OCI-LY7 (cell line): ENCODE data around the gene FUCA1. TPM values are rescaled to one million over a fixed set of nuclear protein-coding genes. Genes with fewer than 3 reads are reported as not detected.
"Not testable (repeated sequence)": the region's sequence is repeated elsewhere in the genome, so short reads cannot be mapped to it uniquely, and the experiment has no call there.

Source experiments
- BruUV-seq: library from RNA; stranded (reverse); fragments of 400-500 nt; replicated peaks from 2 replicates; lab custom pipeline; 2021; lab: Mats Ljungman, UMichigan
- CTCF ChIA-PET: fragments of 300-600 bp; sonication (Branson Sonifier 250); formaldehyde crosslinking; loops from one replicate; lab custom pipeline; 2022; ENCODE audit warnings: antibody characterized with exemption; ENCODE audit not compliant: unreplicated experiment; lab: Charles Lee
- POLR2A ChIA-PET: fragments of 300-600 bp; sonication (Branson Sonifier 250); formaldehyde crosslinking; loops from one replicate; lab custom pipeline; 2022; ENCODE audit warnings: antibody characterized with exemption; lab: Charles Lee
- DNase-seq: peaks from one replicate; pipeline ENCODE4 v3.0.0-alpha.2; 2015; ENCODE audit warnings: low spot score
- H2AFZ ChIP-seq: fragments of 200-600 bp; sonication (generic), shearing (Covaris generic); 2 replicates; pipeline ENCODE4 v1.6.1; 2014; ENCODE audit warnings: mild to moderate bottlenecking, antibody characterized with exemption, low read length, moderate library complexity
- H3K27ac ChIP-seq: fragments of 200-600 bp; sonication (generic); 2 replicates; pipeline ENCODE4 v1.5.1; 2014; ENCODE audit warnings: mixed run types, low read depth, mild to moderate bottlenecking, moderate library complexity, low read length, inconsistent platforms; ENCODE audit not compliant: poor library complexity, severe bottlenecking
- H3K36me3 ChIP-seq: fragments of 200-600 bp; sonication (generic); 2 replicates; pipeline ENCODE4 v1.6.1; 2014; ENCODE audit warnings: mild to moderate bottlenecking, antibody characterized with exemption, low read length, moderate library complexity, mixed read lengths; ENCODE audit not compliant: insufficient read depth
- H3K4me1 ChIP-seq: fragments of 200-600 bp; sonication (generic); 2 replicates; pipeline ENCODE4 v1.5.1; 2014; ENCODE audit warnings: mild to moderate bottlenecking, low read length; ENCODE audit not compliant: insufficient read depth, poor library complexity, severe bottlenecking
- H3K4me2 ChIP-seq: fragments of 200-600 bp; sonication (generic); 2 replicates; pipeline ENCODE4 v1.6.1; 2014; ENCODE audit warnings: mild to moderate bottlenecking, low read length
- H3K4me3 ChIP-seq: fragments of 200-600 bp; sonication (generic); 2 replicates; pipeline ENCODE4 v1.5.1; 2014; ENCODE audit warnings: mild to moderate bottlenecking, low read depth, low read length; ENCODE audit not compliant: poor library complexity, severe bottlenecking
- H3K79me2 ChIP-seq: fragments of 200-600 bp; sonication (generic); 2 replicates; pipeline ENCODE4 v1.6.1; 2016; ENCODE audit warnings: low read depth, mild to moderate bottlenecking, low read length, moderate library complexity, mixed read lengths; ENCODE audit not compliant: insufficient read depth
- H3K9me2 ChIP-seq: fragments of 200-600 bp; sonication (generic); 2 replicates; pipeline ENCODE4 v1.6.1; 2016; ENCODE audit warnings: mild to moderate bottlenecking, low read length, mixed read lengths; ENCODE audit not compliant: insufficient read depth
- H3K9me3 ChIP-seq: fragments of 200-600 bp; sonication (generic); 2 replicates; pipeline ENCODE4 v1.6.1; 2014; ENCODE audit warnings: mild to moderate bottlenecking, mixed run types, low read length, mixed read lengths
- H4K20me1 ChIP-seq: fragments of 200-600 bp; sonication (generic); 2 replicates; pipeline ENCODE4 v1.6.1; 2014; ENCODE audit warnings: mild to moderate bottlenecking, antibody characterized with exemption, low read length, moderate library complexity, mixed read lengths; ENCODE audit not compliant: insufficient read depth
- CTCF ChIP-seq: fragments of 200-600 bp; sonication (generic); conservative IDR thresholded peaks from 2 replicates; pipeline ENCODE4 v1.5.1; 2014; ENCODE audit warnings: mild to moderate bottlenecking, antibody characterized with exemption, low read length, moderate library complexity, mixed read lengths
- EZH2phosphoT487 ChIP-seq: fragments of 200-600 bp; sonication (generic); IDR thresholded peaks from 2 replicates; pipeline ENCODE4 v1.6.1; 2018; ENCODE audit warnings: low read depth, borderline replicate concordance, mild to moderate bottlenecking, mixed run types, antibody characterized with exemption, low read length, moderate library complexity, mixed read lengths
- intact Hi-C: fragments of 100-400 bp; cut with micrococcal nuclease; formaldehyde crosslinking; loops from one replicate; pipeline ENCODE4 v1.10.0; 2022; ENCODE audit not compliant: unreplicated experiment
- total RNA-seq, 2 experiments: library from RNA; depleted of rRNA in 1 of 2; stranded (reverse); fragments of >200 nt in 1 of 2; shearing (Covaris generic) in 1 of 2; gene quantifications; 2 replicates each; pipeline ENCODE4 v1.2.3, GENCODE V29; 2014 to 2022

The FUCA1 gene
- total RNA-seq, 2 experiments from 2014 or later: 9.1 to 9.9 TPM

- H3K27ac ChIP-seq: no peak overlapping the region
- H3K4me1 ChIP-seq: no peaks in the 10 kb centered on the region
- H3K36me3 ChIP-seq: peaks cover 29% of the 10 kb centered on the region
- no peaks in the 10 kb centered on the region for H3K79me2 ChIP-seq
- BruUV-seq: no TSS peak
- POLR2A ChIA-PET: interaction anchor here (0.6 to 0.7 kb wide), 2 partner anchors 29 to 34 kb away, joined by 3 to 5 read pairs; partner anchors contain the start of gene HMGCL
- no peaks in the 10 kb centered on the region for H3K9me2 ChIP-seq
- intact Hi-C loops: loop anchor here (1.0 kb wide), 2 partner anchors 45 to 82 kb away; no protein-coding TSS in a partner anchor
- H3K4me2 ChIP-seq: no peak overlapping the region
- H3K4me3 ChIP-seq: no peak overlapping the region
- no peaks in the 10 kb centered on the region for H4K20me1 ChIP-seq
- CTCF ChIA-PET: no interaction called here
- no peak for TF ChIP-seq EZH2phosphoT487
- peak; percentile 77 for TF ChIP-seq CTCF
- DNase-seq: peak; percentile 54
- H3K9me3 ChIP-seq: no peaks in the 10 kb centered on the region
- H2AFZ ChIP-seq: no peak overlapping the region
Measured at GRCh38 chr1:23854568-23854967, 13.5 kb downstream of the FUCA1 start.

GRCh38 chr1:23853124-23853523 is 15.0 kb downstream of the FUCA1 start:
- intact Hi-C loops, POLR2A ChIA-PET, CTCF ChIA-PET: not testable (repeated sequence)

GRCh38 chr1:23851406-23851805 is 16.7 kb downstream of the FUCA1 start:
- intact Hi-C loops, H3K4me1 ChIP-seq, DNase-seq, BruUV-seq, H3K9me2 ChIP-seq, H4K20me1 ChIP-seq, H2AFZ ChIP-seq, H3K4me3 ChIP-seq, H3K79me2 ChIP-seq, H3K27ac ChIP-seq, H3K4me2 ChIP-seq: not testable (repeated sequence)
- ChIA-PET CTCF (interaction anchor here (0.6 kb wide), 1 partner anchor 398 kb away, joined by 3 read pairs; no protein-coding TSS in a partner anchor), POLR2A (interaction anchor here (0.6 to 0.7 kb wide), 2 partner anchors 49 to 190 kb away, joined by 3 read pairs; no protein-coding TSS in a partner anchor)
- Histone ChIP-seq H3K36me3 (peaks cover 42% of the 10 kb centered on the region), H3K9me3 (peaks cover 13% of the 10 kb centered on the region)

More at GRCh38 chr1:23853124-23853523, 15.0 kb downstream of the FUCA1 start:
- not testable (repeated sequence) for H3K4me2 ChIP-seq, H3K9me2 ChIP-seq, H3K9me3 ChIP-seq, H3K4me3 ChIP-seq, DNase-seq, H2AFZ ChIP-seq, BruUV-seq, H3K79me2 ChIP-seq, H3K27ac ChIP-seq, H4K20me1 ChIP-seq, H3K4me1 ChIP-seq
- peaks cover 27% of the 10 kb centered on the region for H3K36me3 ChIP-seq
